HCT116 (cell line): ENCODE results near the gene TACC2.

ENCODE experiments used
- POLR2AphosphoS5 ChIP-seq: IDR thresholded peaks from 2 replicates; pipeline ENCODE4 v1.6.1; 2011; ENCODE audit warnings: mild to moderate bottlenecking, low read depth, low read length, moderate library complexity
- SIN3A ChIP-seq: IDR thresholded peaks from 2 replicates; pipeline ENCODE4 v1.6.1; 2012; ENCODE audit warnings: low read depth
- SRF ChIP-seq: IDR thresholded peaks from 2 replicates; pipeline ENCODE4 v1.6.1; 2012; ENCODE audit warnings: low read depth
- TF ChIP-seq, protein P1 (sequence below): IDR thresholded peaks from 2 replicates; pipeline ENCODE4 v1.6.1; 2012; ENCODE audit warnings: low read depth

DNA sequence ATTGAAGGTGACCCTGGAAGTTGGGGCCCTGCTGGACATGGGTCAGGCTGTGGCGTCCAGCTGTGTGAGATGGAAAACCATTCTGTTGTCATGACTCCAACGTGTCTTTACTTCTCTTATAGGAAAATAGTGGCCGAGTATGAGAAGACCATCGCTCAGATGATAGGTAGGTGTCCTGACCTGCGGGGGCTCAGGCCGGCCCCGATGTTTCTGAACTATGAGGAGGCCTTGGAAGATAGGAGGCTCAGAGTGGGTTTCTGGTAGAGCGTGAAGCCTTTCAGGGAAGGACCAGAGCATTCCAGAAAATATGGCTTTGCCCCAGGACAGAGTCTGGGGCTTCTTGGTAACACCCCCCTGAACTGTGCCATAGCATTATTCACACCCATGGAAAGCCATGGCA lies 252.9 kb downstream of the TACC2 start:
- TF ChIP-seq POLR2AphosphoS5, result no peak
- TF ChIP-seq, protein P1, sequence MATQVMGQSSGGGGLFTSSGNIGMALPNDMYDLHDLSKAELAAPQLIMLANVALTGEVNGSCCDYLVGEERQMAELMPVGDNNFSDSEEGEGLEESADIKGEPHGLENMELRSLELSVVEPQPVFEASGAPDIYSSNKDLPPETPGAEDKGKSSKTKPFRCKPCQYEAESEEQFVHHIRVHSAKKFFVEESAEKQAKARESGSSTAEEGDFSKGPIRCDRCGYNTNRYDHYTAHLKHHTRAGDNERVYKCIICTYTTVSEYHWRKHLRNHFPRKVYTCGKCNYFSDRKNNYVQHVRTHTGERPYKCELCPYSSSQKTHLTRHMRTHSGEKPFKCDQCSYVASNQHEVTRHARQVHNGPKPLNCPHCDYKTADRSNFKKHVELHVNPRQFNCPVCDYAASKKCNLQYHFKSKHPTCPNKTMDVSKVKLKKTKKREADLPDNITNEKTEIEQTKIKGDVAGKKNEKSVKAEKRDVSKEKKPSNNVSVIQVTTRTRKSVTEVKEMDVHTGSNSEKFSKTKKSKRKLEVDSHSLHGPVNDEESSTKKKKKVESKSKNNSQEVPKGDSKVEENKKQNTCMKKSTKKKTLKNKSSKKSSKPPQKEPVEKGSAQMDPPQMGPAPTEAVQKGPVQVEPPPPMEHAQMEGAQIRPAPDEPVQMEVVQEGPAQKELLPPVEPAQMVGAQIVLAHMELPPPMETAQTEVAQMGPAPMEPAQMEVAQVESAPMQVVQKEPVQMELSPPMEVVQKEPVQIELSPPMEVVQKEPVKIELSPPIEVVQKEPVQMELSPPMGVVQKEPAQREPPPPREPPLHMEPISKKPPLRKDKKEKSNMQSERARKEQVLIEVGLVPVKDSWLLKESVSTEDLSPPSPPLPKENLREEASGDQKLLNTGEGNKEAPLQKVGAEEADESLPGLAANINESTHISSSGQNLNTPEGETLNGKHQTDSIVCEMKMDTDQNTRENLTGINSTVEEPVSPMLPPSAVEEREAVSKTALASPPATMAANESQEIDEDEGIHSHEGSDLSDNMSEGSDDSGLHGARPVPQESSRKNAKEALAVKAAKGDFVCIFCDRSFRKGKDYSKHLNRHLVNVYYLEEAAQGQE, result no peak
- no peak for TF ChIP-seq SIN3A
- no peak for TF ChIP-seq SRF
